Suprapubic skin (tissue), 3 donors: ENCODE measurements around the gene GDPD2.

Experiments
- POLR2AphosphoS5 ChIP-seq, 3 donors: sonication (generic); formaldehyde crosslinking; IDR thresholded peaks; one replicate each; pipeline ENCODE4 v1.6.1; 2017; ENCODE audit warnings: antibody characterized with exemption in 3 of 3
- TF ChIP-seq, protein P1 (sequence below), 2 donors: fragments of 200-600 bp in 1 of 2; fragments of 450-650 bp in 1 of 2; sonication (generic) in 1 of 2; IDR thresholded peaks; one replicate each; pipeline ENCODE4 v1.5.1; 2016 to 2019; ENCODE audit warnings: antibody characterized with exemption in 2 of 2, mild to moderate bottlenecking in 1 of 2, moderate library complexity in 1 of 2

- TF ChIP-seq, protein P1, sequence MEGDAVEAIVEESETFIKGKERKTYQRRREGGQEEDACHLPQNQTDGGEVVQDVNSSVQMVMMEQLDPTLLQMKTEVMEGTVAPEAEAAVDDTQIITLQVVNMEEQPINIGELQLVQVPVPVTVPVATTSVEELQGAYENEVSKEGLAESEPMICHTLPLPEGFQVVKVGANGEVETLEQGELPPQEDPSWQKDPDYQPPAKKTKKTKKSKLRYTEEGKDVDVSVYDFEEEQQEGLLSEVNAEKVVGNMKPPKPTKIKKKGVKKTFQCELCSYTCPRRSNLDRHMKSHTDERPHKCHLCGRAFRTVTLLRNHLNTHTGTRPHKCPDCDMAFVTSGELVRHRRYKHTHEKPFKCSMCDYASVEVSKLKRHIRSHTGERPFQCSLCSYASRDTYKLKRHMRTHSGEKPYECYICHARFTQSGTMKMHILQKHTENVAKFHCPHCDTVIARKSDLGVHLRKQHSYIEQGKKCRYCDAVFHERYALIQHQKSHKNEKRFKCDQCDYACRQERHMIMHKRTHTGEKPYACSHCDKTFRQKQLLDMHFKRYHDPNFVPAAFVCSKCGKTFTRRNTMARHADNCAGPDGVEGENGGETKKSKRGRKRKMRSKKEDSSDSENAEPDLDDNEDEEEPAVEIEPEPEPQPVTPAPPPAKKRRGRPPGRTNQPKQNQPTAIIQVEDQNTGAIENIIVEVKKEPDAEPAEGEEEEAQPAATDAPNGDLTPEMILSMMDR (IDR thresholded peaks at IDR 0.05): no peak
- TF ChIP-seq POLR2AphosphoS5 (IDR thresholded peaks at IDR 0.05): no peak
Measured at GRCh38 chrX:70481471-70482270, 58.6 kb downstream of the GDPD2 start.
